Neutrophil (primary cell): Measurements from ENCODE around the gene TNFAIP8L2.
"Not testable (repeated sequence)": the region's sequence is repeated elsewhere in the genome, so short reads cannot be mapped to it uniquely, and the experiment has no call there.

ENCODE experiments used
- H3K27ac ChIP-seq: fragments of 200-600 bp; sonication (generic); 2 replicates; pipeline ENCODE4 v1.5.1; 2016; ENCODE audit warnings: mild to moderate bottlenecking, moderate library complexity
- H3K27me3 ChIP-seq: fragments of 200-600 bp; sonication (generic); 2 replicates; pipeline ENCODE4 v1.6.0; 2016; ENCODE audit warnings: mild to moderate bottlenecking
- H3K36me3 ChIP-seq: fragments of 200-600 bp; sonication (generic); 2 replicates; pipeline ENCODE4 v1.5.1; 2017
- H3K4me1 ChIP-seq, 2 experiments: fragments of 200-600 bp in 1 of 2; sonication (generic) in 1 of 2; 1 replicate in 1 of 2; 2 replicates in 1 of 2; pipeline versions ENCODE4 v1.5.1 to v1.6.1; 2013 to 2016; ENCODE audit warnings: low read depth in 1 of 2, low read length in 1 of 2, mild to moderate bottlenecking in 1 of 2, moderate library complexity in 1 of 2; ENCODE audit not compliant: control insufficient read depth in 1 of 2, insufficient read depth in 1 of 2
- H3K4me3 ChIP-seq, 2 experiments: fragments of 200-600 bp in 1 of 2; sonication (generic) in 1 of 2; 1 replicate in 1 of 2; 2 replicates in 1 of 2; pipeline ENCODE4 v1.5.1; 2013 to 2016; ENCODE audit warnings: low read depth in 1 of 2, low read length in 1 of 2, mild to moderate bottlenecking in 1 of 2, moderate library complexity in 1 of 2
- H3K9me3 ChIP-seq: fragments of 200-600 bp; sonication (generic); 2 replicates; pipeline ENCODE4 v1.5.1; 2016
- TF ChIP-seq, protein P1 (sequence below): fragments of 200-600 bp; sonication (generic); IDR thresholded peaks from 2 replicates; pipeline ENCODE4 v1.5.1; 2016; ENCODE audit warnings: antibody characterized with exemption

TNFAIP8L2 gene

GRCh38 chr1:151199873-151200581 lies 43.6 kb downstream of the TNFAIP8L2 start:
- Histone ChIP-seq H3K9me3 (no peaks in the 10 kb centered on the region), H3K27ac (peak overlapping the region; percentile 94), H3K36me3 (peaks cover 13% of the 10 kb centered on the region), H3K4me3 (peak overlapping the region; percentile 88 to 99), H3K27me3 (peaks cover 4% of the 10 kb centered on the region), H3K4me1 (peaks cover 19 to 22% of the 10 kb centered on the region in 2 experiments)
- TF ChIP-seq, protein P1, sequence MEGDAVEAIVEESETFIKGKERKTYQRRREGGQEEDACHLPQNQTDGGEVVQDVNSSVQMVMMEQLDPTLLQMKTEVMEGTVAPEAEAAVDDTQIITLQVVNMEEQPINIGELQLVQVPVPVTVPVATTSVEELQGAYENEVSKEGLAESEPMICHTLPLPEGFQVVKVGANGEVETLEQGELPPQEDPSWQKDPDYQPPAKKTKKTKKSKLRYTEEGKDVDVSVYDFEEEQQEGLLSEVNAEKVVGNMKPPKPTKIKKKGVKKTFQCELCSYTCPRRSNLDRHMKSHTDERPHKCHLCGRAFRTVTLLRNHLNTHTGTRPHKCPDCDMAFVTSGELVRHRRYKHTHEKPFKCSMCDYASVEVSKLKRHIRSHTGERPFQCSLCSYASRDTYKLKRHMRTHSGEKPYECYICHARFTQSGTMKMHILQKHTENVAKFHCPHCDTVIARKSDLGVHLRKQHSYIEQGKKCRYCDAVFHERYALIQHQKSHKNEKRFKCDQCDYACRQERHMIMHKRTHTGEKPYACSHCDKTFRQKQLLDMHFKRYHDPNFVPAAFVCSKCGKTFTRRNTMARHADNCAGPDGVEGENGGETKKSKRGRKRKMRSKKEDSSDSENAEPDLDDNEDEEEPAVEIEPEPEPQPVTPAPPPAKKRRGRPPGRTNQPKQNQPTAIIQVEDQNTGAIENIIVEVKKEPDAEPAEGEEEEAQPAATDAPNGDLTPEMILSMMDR, result no peak

GRCh38 chr1:151205381-151205965 lies 49.0 kb downstream of the TNFAIP8L2 start:
- Histone ChIP-seq H3K36me3 (peaks cover 43% of the 10 kb centered on the region), H3K27ac (peak overlapping the region; percentile 53)
- H3K27me3 ChIP-seq, H3K4me3 ChIP-seq, H3K4me1 ChIP-seq, H3K9me3 ChIP-seq: not testable (repeated sequence)
